ENCODE data around the gene CREBBP.

CREBBP gene

DNA sequence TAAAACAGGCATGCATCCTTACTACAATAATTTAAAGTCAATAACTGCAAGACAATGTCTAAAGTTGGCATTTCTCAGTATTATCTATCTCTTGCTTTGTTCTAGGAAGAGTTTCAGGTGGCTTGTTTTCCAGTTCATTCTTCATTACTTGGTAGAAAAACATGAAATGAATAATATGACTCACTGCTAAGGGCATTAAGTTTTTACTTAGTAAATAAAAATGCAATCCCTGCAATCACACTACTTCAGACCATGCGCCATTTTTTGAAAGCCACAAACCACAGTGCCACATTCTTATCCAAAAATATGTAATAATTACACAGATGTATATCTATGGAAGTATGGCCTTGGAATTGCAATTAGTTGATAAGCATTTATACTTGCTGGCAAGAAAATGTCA lies 55.4 kb downstream of the CREBBP start:
- no peak for DNase-seq (ENCODE audit: low spot score)

DNA sequence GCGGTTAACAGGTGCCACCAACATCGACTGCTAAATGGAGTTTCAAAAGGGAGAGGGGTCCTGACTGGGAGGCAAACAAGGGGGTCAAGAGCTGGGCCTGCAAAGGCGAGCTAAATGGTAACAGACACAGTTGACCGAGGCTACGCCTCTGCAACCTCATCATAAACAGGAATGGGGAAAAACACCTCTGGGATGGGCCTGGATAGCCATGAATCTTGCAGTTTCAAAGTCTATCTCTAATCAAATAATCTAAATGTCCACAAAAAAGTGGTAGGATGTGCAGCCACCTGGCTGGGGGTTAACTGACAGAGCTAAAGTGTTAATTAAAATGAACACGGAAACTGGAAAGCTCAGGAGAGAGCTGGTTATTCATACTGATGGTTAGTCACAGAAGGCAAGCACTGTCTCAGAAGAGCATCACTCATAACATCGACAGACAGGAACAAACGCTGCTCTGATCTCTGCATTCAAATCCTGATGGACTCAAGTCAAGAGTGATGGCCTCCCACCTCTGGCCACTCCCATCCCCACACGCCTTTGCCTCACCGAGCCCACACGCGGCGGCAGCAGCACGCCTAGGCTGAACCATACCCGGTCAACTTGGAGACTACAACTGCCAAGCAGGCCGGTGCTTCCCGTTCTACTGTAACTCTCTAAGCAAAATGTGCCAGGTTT lies 56.3 kb downstream of the CREBBP start:
- DNase-seq (ENCODE audit: low spot score), result no peak

DNA sequence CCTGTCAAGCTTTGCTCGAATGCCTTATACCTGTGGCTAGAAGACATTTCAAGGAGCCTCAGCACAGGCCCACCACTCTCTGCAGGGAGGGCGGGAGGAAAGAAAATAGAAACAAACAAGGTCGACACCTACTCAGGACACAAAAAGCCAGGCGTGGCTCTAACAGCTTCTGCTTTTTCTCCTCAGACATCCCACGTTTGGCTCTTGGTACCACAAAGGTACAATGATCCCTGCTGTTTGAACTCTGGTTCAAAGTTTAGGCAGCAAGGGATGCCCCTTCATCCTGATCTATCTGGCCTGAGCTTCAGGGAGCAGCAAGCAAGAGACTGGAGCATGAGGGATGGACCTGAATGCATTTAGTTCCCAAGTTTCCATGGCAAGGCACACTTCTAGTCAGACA lies 57.1 kb downstream of the CREBBP start:
- DNase-seq (ENCODE audit: low spot score), result no peak

DNA sequence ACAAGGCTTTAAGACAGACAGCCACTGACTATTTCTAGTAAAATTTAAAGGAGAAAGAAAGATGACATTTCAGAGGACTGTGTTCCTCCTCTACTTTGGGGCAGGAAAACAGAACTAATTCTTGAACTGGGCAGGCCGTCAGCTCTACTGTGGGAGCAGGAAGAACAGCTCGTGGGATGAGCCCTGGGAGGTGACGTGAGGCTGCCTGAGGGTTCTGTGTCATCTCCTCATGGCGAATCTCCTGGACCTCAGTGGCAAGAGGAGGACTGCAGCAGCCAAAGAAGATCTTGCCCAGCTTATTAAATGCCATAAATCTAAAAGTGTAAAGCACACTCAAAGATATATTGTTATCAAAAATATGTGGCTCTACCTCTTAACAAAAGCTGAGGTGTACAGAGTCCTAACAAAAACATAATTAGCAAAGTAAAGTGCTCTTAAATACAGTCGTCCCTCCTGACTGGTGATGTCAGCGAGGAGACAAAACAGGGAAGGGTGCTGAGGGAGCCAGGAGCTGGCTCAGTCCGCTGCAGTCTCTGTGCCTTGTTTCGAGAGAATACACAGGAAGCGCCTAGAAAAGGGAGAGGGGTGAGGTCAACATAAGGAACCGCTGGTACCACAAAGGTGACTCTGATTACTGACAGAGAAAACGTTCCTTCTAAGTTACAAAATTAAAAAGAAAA lies 58.0 kb downstream of the CREBBP start:
- DNase-seq (ENCODE audit: low spot score), result no peak

DNA sequence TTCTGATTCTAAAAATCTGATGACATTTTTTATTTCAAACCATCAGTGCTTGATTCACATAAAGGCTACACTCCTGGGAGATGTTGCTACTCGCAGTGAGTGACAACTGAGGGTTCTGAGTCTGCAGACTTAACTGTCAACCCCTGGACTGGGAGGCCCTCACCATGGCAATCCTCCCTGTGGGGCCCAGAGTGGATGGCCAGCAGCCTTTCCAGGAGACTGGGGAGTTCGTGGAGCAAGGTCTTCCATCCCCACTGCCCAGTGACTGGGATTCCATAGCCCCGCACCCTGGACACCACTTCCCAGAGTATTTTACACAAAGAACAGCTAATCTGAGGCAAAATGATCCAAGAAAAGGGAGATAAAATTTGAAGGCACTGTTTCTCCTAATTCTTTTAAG lies 59.3 kb downstream of the CREBBP start:
- DNase-seq (ENCODE audit: low spot score), result no peak

DNA sequence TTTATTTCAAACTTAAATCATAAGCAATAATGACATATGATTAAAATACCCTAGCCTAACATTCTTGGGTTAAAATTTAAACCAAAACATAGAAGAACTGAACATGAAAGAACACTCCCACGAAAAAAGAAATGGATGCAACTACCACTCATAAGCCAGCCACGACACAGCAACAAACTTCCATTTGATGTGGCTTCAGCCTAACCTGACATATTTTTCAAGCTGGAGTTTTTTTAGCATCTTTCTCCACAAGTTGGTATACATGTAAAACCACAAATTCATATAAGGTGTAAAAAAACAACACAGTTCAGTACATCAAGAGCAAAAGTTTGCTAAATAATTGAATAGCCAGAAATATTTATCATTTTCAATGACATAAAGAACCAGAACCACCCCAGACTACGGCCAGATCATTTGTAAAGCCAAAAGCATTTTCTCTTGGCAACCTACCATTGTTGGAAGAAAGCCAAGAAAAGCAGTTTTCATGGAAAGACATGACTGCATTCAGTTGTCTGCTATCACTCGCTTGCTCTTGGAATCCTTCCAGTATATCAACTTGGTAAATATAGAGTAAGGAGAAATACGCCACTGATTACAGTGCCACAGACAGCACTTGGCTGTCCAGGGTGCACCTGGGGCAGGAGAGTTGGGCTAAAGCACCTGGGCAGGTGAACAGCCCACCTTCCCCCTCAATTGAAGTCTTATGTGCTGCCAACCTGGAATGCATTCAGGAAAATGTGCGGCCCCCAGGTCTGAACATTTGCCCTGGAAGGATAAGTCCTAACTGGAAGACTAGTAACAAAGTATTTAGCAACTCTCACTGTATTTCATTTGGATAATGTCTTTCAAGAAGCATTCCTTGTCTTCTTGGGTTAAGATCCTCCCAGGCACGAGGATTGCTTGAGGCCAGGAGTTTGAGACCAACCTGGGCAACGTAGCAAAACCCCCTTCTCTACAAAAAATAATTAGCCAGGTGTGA lies 60.5 kb downstream of the CREBBP start:
- DNase-seq (ENCODE audit: low spot score), result no peak

DNA sequence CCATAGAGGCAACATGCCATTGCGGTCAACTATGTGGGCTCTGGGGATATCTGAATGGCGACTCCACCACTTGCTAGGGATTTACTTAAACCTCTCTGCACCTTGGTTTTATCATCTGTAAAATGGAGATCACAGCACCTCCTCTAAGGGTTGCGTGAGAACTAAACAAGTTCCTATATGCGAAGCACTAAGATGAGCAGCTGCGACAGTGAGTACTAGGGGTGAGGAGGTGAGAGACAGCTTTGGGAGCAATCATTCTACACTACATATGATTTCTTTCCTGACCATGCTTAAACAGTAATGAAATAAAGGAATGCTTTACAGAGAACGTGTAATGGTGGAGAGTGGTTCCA lies 61.4 kb downstream of the CREBBP start:
- DNase-seq (ENCODE audit: low spot score), result no peak

DNA sequence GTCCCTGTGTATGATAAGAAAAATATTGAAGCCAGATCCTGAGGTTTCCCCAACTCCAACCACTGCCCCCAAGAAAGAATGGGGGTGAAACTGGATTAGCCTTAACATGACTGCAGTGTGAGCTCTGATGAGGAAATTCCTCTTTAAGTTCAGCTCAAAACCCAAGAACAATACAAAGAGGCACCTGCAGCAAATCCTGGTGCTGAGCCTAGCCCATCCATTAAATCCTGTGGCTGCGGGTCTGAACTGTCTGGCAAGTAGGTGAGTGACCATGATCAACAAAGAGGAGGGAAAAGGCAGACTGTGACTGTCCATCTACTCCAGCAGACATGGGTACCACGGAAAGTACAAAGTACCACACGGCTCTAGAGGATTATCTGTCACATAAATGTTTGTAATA lies 64.2 kb downstream of the CREBBP start:
- no peak for DNase-seq (ENCODE audit: low spot score)

DNA sequence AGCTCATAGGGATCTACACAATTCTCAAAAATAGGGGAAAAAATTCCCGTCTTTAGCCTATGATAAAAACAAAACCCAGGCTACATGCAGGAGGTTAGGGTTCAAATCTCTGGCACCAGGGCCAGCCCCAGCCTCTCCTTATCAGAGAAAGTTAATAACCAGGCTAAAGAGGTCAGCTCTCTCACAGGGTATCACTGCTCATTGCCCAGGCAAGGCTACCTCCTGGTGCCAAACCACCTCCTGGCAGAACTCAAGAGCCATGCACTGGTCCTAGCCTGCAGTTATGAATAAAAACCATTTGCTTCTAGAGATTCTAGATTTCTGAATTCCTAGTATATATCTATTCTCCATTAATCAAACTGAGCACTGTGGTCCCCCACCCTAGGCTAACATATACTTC lies 65.8 kb downstream of the CREBBP start:
- no peak for DNase-seq (ENCODE audit: low spot score)

DNA sequence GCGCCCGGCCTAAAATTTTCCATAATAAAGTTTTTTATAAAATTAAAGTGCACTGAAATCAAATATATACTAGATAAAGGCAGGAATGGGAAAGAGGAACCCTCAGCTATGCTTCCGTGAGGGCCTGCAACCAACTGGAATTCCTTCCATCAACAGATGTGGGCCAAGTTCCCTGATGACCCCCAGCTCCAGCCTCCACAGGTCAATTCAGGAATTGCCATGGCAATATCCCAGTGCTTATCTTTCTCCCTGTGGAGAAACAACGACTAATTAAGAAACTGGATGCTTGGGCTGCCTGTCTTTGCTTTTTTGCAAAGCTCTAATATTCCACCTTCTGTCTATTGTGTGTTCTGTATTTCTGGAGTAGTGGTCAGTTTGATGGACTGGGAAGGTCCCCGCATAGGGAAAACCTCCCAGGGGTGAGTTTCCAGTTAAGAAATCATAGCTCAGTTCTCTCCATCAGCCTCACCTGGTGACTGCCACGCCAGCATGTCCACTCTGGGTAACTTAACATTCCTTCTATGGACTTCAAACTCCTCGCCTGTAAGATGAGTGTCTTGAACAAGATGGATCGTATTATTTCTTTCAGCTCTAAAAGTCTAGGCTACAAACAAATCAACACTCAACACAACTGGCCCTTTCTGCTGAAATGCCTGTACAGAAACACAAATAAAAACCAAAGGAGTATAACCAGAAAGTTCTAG lies 67.9 kb downstream of the CREBBP start:
- DNase-seq (ENCODE audit: low spot score), result no peak

DNA sequence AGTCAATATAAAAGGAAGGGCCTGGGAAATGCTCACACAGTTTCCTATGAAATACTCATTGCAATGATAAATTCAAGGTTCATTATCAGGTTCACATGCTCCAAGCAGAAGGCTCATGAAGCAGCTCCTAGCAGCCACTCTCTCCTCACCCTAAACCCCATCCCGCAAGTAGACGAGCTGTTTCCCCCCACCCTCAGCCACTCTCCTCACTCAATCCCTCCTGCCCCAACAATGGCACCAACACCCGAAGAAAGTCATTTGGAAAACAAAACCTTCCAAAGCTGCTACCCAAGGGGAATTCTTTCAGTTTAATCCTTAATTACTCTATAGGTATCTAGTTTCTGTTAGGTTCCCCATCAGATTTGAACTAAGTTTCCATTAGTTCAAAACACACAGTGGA lies 69.7 kb downstream of the CREBBP start:
- no peak for DNase-seq (ENCODE audit: low spot score)

DNA sequence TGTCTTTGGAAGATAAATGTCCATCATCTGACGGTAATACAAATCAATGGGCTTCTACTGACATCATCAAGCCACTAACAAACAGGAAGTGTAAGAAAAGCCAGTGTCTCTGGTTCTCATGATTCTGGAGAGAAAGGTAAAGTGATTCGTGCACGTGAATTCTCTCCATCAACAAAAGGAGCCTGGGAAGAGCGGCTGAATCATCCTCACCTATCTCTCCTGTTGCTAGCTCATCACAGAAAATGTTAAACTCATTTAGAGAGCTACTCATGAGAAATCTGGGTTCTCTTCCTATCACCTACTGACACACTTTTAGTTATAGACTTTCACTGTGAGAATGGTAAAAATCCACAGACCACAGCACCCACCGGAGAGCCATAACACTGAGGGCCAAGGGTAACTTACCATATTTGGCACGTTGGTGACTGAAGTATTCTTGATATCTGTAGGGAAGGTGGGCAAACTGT lies 70.3 kb downstream of the CREBBP start:
- DNase-seq (ENCODE audit: low spot score), result no peak

DNA sequence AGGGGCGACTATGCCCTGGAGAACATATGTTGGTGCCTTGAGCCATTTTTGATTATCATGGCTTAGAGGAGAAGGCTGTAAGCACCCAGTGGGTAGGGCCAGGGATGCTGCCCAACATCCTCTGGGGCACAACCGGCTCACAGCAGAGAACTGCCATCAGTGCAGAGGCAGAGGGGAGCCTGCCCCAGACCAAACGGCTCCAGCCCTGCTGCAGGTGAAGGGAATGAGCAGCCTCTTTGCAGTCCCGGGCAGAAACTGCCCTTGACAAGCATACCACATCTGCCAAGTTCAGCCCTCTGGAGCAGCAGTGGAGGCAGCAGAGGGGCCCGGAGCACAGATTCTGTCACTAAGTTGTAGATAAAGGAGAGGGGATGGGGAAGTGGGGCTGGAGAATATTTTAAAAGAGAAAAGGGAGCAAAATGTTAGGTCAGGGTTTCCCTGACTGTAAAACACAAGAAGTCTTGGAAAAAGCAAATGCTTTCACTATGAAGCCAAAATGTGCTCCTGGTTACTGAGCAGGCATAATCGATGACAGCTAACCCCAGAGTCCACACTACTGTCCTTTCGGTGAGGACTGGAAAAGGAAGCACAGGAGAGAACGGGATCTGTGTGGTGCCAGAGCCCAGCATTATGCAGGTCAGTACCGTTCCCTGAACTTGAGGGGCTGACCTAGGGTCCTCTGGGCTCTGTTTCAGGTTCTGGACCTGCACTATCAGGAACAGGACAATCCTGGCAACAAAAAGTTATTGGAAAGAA lies 72.0 kb downstream of the CREBBP start:
- DNase-seq (ENCODE audit: low spot score), result no peak

DNA sequence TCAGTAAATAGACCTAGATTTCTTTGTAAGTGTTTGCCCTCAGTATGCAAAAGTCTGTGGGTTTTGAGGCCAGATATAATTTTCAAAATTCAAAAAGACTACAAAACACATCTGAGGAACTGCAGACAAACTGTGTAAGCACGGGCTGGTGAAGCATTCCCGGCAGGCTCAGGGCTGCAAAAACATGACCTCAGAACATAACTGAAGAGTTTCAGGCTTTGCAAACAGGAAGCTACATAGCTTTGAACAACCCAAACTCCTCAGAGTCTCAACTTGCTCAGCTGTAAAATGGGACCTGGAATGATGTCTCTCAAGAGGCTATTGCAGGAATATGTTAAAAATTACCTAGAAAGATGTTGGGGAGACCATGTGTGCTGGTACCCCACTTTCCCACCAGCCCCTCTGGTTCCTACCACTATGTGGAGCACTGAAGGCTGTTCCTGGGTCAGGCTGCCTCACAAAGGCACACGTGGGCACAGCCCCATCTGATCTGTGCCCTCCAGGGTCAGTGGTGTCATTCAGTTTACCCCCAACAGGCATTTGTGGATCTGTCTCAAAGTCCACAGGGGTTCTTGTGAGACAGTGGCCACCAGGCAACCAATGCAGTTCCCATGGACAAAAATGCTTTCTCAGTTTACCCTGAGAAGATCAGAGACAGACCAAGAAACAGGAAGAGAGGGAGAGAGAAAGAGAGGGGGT lies 72.9 kb downstream of the CREBBP start:
- no peak for DNase-seq (ENCODE audit: low spot score)

DNA sequence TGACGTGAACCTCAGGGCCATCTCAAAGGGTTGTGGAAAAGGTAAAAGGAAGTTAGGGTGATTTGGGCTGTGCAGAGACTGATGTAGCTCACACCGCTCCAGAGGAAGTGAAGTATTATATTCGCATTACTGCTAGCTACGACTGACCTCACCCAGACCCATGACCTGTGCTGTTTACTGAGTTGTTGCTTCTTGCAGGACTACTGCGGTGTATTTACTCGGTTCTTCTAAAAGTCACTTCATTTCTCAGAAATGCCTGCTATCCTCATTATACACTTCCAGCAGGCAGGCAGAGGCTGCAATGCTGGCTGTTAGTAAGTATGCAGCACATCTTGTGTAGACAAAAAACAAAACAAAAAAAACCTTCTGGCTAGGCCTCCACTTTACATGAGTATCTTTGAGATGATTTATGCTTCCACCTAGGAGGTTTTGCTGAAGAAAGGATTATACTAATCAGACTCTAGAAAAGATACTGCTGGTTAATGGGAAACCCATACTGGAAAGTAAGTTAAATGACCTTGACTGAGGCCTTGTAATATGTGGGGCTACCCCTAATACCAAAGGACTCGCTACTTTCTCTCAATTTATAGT lies 76.0 kb downstream of the CREBBP start:
- DNase-seq (ENCODE audit: low spot score), result no peak

DNA sequence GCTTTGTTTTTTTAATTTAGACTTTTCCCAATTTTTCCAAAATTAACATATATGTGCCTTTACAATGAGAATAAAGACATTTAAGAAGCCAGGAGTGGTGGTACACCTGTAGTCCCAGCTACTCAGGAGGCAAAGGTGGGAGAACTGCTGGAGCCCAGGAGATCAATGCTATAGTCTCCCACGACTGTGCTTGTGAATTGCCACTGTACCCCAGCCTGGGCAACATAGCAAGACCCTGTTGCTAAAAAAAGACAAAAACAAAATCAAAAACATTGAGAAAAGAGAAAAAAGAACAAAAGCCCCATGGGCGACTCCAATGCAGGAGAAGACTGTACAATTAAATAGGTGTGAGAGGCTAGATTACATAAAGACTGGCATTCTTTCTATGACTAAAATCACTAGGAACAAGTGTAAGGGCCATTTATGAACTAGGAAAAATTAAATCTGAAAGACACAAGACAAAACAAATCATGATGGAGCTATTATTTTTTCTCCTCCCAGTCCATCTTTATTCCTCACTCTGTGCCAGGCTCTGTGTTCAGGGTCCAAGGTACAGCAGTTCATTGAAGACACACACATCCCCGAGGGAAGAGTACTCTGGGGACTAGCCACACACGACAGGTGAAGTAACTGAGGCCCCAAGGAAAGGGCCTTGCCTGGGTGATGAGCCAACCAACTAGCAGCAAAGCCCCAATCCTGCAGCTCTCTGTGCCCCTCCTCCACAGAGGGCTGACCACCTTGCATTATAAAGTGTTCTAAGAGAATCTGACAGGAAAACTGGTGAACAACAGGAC lies 79.8 kb downstream of the CREBBP start:
- no peak for DNase-seq (ENCODE audit: low spot score)

DNA sequence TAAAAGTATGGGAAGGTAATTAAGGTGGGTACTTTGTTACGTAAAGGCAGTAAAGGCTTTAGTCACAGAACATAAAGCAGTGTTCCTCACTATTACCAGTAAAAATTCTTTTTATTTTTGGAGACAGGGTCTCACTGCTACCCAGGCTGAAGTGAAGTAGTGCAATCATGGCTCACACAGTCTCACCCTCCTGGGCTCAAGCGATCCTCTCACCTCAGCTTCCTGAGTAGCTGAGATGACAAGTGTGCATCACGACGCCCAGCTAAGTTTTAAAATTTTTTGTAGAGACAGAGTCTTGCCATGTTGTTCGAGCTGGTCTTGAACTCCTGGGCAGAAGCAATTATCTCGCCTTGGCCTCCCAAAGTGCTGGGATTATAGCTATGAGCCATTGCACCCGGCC lies 80.5 kb downstream of the CREBBP start:
- no peak for DNase-seq (ENCODE audit: low spot score)

DNA sequence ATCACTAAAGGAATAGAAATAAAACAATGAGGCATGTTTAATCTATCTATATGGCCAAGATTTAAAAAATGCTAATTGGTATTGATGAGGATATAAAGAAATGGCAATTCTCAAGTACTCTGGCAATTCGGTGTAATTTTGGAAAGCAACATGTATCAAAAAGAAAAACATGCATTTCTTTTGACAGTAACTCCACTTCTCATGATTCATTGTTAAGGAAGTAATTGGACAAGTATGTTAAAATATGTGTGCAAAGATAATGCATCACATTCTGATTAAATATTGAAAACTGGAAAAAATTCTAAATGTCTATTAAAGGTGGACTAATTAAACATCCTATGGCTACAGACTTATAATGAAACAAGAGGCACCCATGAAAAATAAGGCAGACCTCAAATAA lies 81.2 kb downstream of the CREBBP start:
- DNase-seq (ENCODE audit: low spot score), result no peak

DNA sequence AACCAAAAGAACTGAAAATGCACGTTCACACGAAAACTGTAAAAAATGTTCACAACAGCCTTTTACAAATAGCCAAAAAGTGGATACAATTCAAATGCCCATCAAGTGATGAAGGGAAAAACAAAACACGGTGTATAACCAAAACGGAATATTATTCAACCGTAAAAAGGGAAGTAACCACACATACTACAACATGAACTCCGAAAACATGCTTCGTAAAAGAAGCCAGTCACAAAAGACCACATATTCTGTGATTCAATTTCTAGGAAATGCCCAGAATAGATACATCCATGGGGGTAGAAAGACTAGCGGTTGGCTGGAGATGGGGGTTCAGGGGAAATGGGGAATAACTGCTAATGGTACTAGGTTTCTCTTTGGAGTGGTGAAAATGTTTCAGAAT lies 81.7 kb downstream of the CREBBP start:
- DNase-seq (ENCODE audit: low spot score), result no peak

All from SK-N-DZ (cell line).